ENCODE results near the gene ZBTB18.

GRCh38 chr1:244080343-244080929, 29.4 kb downstream of the ZBTB18 start:
- no peak for TF ChIP-seq CTCF (IDR thresholded peaks at IDR 0.05; ENCODE audit: poor library complexity)
- no peak for TF ChIP-seq EZH2phosphoT487 (IDR thresholded peaks at IDR 0.05; ENCODE audit: low read depth, severe bottlenecking, unreplicated experiment)

Data from hepatocyte (in vitro differentiated cells).